Measurements from ENCODE around the gene TDRD7. TPM values are rescaled to one million over a fixed set of nuclear protein-coding genes. Genes with fewer than 3 reads are reported as not detected.

Gene TDRD7
- total and polyA plus RNA-seq, 2 of the 8 experiments (the other 6 are each of a cell fraction or from before 2014, with no cell fraction given), result 1.2 to 2.3 TPM

DNA sequence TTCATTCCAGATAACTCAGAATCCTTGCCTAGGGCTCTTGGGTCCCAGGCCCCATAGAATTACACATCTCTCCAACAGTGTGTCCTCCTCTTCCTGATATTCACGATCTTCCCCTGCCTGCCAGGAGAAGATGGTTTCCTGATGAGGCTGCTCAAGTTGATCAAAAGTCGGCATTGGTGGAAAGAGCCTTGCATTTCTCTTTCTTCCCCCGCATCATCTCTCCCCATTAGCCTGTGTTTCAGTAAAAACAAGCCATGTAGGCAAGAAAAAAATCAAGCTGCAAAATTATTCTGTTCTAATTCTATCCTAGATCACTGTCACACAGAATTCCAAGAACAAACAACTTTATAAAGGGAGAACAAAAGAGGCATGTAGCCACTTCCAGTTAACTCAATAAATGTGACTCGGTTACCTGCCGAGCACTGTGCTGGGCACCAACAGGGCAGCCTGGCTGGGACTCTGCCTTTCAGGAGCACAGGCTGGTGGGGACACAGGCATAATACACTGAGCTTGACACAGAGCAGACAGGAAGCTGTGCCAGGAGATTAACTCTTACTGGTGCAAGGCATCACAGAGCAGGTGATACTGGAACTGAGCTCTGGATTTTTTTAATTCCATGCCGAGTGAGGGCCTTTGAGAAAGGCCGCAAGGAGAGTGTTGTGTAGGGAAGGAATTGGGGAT lies 115.1 kb downstream of the TDRD7 start (continued):
- TF ChIP-seq, protein P1, sequence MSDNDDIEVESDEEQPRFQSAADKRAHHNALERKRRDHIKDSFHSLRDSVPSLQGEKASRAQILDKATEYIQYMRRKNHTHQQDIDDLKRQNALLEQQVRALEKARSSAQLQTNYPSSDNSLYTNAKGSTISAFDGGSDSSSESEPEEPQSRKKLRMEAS (IDR thresholded peaks at IDR 0.05), result no peak
- no peak for TF ChIP-seq SP1 (IDR thresholded peaks at IDR 0.05; ENCODE audit: low read depth, low read length)

Measured in H1 (cell line).